Ammon's horn (tissue), 1 donor: ENCODE results near the gene MAP3K21.

Source experiments
- DNase-seq: peaks from one replicate; pipeline ENCODE4 v3.0.0-alpha.2; 2016; ENCODE audit warnings: low spot score

Gene MAP3K21

DNA sequence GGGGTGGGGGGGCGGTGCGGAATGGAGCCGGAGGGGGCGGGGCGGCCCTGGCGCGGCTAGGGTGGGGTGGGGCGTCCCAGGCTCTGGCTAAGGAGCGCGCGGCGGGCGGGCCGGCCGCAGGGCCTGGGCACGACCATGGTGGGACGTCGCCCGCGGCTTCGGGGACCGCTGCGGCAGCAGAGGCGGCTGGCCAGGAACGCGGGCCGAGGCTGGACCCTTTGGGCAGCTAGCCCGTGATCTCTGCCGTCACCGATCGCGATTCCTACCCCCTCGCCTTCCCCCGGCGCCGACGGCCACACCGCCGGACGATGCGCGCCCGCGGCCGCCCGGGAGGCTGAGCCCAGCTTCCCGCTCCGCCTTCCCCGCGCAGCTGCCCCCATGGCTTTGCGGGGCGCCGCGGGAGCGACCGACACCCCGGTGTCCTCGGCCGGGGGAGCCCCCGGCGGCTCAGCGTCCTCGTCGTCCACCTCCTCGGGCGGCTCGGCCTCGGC is at the start of gene MAP3K21:
Gene MAP3K21, plus strand, starts transcription at position 74 of the 491 bp plus-strand sequence. Its CDS starts 305 bp downstream, at position 379.
- DNase-seq, result no peak

GRCh38 chr1:233278631-233279030 is 48.9 kb upstream of the MAP3K21 start:
- DNase-seq, result no peak

DNA sequence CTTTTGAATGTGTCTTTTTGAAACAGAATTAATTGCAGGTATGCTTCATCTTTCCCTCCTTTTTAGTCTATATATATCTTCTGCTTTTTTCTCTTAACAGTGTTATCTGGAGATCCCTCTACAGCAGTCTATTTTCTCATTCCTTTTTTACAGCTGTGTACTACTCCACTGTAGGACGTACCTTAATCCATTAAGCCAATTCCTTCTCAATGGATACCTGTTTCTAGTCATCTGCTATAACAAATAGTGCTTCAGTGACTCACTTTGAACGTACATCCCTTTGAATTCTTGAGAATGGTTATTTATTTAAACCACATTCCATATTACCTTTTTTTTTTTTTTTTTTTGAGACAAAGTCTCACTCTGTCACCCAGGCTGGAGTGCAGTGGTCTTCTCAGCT is 47.6 kb upstream of the MAP3K21 start:
- no peak for DNase-seq

- DNase-seq, result peak; percentile 58
Observed at GRCh38 chr1:233281711-233282581, 45.6 kb upstream of the MAP3K21 start.

DNA sequence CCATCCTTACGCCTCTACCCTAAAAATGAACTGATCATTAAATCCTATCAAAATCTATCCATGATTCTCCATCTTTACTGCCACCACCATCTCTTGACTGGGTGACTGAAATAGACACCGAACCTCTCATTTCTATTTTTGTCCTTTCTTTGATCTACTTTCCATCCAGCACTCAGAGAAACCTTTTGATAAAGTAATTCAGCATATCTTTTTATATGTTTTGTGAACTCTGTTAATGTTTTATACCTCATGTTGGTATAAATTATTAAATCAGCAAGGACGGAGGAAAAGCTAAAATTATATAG is 45.0 kb upstream of the MAP3K21 start:
- DNase-seq, result no peak

DNA sequence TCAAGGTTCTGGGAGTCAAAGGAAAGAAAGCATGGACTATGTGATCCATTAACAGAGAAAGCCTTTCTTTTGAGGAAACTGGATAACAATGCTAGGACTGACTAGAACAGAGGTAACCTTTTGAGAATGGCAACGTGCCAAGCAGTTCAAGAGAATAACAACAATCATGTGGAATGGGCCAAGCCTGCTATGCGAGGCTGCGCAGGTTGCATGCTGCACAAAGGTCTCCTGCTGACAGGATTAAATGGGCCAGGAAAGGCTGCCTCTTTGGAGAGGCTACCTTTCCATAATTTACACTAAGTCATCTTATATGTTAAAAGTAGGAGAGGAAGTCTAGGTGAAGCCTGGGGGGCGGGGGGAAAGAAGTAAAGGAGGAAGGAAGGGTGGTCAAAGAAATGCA is 37.8 kb upstream of the MAP3K21 start:
- DNase-seq, result no peak

DNA sequence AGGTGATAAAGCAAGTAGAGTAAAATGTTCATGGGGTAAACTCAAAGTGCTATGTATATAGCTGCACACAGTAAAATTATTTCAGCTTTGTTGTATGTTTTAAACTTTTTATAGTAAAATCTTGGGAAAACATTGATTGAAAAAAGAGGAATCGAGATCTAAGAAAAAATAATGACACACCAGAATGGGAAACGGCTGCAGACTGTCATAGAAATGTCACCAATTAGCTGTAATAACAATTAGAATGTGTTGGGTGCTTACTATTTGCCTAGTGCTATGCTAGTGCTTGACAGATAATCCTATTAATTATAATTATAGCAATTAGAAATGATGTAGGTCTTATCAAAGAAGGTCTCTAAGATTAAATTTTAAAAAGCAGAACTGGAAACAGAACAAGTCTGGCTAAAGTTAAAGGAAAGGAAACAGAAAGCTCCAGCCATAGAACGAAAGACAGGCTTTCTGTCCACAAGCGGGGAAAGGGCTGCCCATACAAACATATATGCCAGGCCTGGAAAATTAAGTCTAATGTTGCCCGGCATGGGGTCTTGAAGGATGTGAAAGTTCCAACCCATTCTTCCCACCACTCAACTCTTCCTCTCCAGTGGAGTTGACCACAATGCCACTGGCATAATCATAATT is 37.0 kb upstream of the MAP3K21 start:
- DNase-seq, result no peak

DNA sequence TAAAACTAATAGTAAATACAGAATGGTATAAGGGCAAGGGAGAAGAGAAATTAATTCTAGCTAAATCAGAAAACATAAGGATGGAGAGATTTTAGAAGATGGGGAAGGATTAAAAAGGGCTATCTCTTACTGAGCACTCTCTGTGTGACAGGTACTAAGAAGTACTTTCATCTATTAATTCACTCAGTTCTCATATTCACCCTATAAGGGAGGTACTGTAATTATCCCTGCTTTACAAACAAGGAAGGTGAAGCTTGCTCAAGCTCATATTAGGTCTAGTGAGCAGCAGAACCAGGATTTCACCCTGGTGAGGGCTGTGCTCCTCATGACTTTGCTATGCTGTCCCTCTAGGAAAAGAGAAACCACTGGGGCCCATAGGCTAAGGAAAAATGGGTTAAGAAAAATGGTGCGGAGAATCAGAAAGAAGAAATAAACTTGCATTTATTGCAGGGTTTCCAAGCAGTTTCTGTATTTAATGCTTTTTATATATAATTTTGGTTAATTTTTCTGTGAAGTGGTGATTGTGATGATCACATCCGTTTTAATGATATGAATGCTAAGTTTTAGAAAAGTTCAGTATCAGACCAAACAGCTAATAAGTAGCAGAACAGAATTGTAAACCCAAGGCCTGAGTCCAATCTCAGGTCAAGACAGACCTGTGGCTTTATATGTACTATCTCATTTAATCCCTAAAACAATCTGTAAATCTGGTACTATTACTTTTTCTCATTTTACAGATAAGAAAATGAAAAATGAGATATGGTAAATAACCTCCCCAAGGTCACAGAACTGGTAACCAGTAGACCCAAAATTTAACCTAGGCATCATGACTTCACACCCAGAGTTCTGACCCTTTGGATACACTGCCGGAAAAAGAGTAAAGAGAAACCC is 33.7 kb upstream of the MAP3K21 start:
- no peak for DNase-seq

- no peak for DNase-seq
Observed at GRCh38 chr1:233294913-233295236, 32.6 kb upstream of the MAP3K21 start.

DNA sequence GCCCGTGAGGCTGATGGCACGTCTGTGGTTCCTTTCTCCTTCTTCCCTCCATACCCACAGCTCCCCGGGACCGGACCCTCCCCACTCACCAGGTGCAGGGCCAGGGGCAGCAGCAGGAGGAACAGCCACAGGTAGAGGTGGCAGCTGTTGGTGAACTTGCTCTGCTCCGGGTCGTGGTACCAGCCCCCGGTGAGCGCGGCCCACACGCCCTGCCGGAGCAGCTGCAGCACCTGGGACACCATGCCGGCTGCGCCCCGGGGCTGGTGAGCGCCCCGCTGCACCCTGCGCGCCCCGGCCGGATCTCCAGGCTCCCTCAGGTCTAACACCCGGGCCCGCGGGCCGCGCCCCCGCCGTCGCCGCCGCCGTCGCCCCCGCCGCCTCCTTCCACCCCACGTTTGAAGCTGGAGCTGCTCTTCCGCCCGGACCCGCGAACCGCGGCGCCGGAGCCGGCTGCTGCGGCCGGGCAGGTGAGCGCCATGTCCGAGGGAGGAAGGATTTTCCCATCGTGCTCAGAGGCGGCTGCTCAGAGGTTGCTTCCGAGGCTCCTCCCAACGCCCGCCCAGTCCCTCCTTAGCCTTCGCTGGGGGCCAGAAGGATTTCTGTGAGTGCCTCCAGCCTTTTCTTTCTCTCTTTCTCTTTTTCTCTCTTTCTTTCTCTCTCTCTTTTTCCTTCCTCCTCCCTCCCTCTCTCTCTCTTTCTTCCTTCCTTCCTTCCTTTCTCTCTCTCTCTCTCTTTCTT is 32.1 kb upstream of the MAP3K21 start, which contains the start of gene PCNX2:
Gene PCNX2, minus strand, starts transcription at position 489 of the 738 bp plus-strand sequence. Its CDS starts 247 bp downstream, at position 242.
- peak; percentile 81 for DNase-seq

GRCh38 chr1:233295975-233296322 is 31.6 kb upstream of the MAP3K21 start:
- DNase-seq, result no peak

- DNase-seq, result no peak
Observed at GRCh38 chr1:233299450-233299849, 28.1 kb upstream of the MAP3K21 start.

GRCh38 chr1:233300326-233300725 is 27.2 kb upstream of the MAP3K21 start:
- DNase-seq, result no peak

DNA sequence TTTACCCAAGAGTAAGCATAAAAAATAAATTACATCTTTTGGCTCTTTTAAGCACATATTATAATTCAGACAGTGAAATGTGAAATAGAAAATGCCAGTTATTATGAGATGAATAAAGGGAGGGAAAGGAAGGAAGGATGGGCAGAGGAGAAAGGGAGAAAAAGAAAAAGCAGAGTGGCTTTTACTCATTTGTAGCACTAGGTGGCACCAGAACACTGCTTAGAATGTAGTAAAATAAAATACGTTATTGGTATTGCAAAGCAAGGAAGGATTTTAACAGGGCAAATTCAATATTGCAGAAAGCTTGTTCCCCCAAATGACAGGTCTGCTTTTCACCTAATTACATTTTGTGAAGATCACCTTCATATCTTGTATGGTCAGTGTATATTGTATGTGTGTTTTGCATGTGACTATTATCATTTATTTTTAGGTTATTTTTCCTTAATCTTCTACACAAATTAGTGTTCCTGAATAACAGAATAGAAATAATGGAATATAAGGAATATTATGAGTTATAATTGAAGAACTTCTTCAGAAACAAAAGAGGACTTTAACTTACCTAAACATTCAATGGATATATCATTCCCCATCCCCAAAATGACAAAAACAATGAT is 22.9 kb upstream of the MAP3K21 start:
- DNase-seq, result peak; percentile 28

DNA sequence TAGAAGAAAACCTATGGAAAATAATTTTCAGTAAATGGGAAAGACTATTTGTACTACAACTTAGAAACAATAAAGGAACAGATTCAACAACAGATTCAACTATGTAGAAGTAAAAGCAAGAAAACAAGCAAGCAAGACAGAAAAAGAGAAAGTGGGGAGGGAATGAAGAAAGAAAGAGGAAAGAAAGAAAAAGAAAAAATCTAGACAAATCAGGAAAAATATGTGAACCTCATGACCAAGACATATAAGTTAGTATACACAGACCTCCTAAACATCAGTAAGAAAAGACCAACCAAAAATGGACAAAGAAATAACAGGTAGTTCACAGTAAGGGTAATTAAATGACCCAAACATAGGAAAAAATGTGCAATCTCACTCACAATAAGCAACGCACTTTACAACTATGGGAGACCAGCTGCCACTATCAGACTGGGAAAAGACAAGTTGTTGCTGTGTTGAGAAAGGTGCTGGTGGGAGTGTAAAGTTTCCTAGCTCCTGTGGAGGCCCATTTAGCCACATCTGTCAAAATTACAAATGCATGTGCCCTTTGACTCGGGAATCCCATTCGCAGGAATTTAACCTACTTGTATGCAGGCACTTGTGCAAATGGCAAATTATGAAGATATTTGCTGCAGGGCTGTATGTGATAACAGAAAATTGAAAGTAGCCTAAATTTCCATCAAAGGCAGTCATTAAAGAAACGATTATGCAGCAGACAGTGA is 13.9 kb upstream of the MAP3K21 start:
- DNase-seq, result no peak

- no peak for DNase-seq
Observed at GRCh38 chr1:233315718-233316301, 11.7 kb upstream of the MAP3K21 start.

GRCh38 chr1:233316473-233316872 is 11.1 kb upstream of the MAP3K21 start:
- DNase-seq, result no peak

DNA sequence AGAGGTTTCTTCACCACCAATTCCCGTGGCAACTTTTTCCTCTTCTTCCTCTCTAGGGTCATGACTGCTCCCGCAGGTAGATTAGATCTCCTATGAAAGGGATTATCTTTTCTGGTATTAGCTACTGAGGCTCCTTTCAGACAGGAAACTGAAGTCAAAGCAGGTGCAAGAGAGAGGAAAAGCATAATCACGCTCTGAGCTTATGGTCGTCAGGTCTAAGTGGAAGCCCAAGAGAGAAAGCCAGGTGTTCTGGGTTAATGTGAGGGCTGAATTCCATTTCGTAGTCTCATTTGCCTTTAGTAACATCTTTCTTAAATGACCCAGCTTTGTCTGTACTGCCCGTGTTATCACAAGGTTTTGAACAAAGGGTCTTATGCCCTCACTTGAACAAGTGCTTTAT is 8.3 kb upstream of the MAP3K21 start:
- DNase-seq, result no peak

GRCh38 chr1:233320023-233320422 is 7.5 kb upstream of the MAP3K21 start:
- DNase-seq, result no peak

GRCh38 chr1:233323718-233324117 is 3.8 kb upstream of the MAP3K21 start:
- DNase-seq, result no peak
